Endodermal cell (in vitro differentiated cells): Measurements from ENCODE around the gene LRIG3. TPM values are rescaled to one million over a fixed set of nuclear protein-coding genes. Genes with fewer than 3 reads are reported as not detected.

ENCODE experiments used
- DNase-seq: peaks from one replicate; pipeline ENCODE4 v3.0.0-alpha.2; 2017
- H3K27ac ChIP-seq: 2 replicates; pipeline ENCODE4 v1.5.1; 2013; ENCODE audit warnings: mild to moderate bottlenecking, low read depth, low read length, moderate library complexity
- H3K27me3 ChIP-seq: 2 replicates; pipeline ENCODE4 v1.6.1; 2013; ENCODE audit warnings: mild to moderate bottlenecking, low read length, moderate library complexity; ENCODE audit not compliant: insufficient read depth, control insufficient read depth, poor library complexity, severe bottlenecking
- H3K36me3 ChIP-seq: 2 replicates; pipeline ENCODE4 v1.7.0; 2013; ENCODE audit warnings: mild to moderate bottlenecking, low read length, moderate library complexity; ENCODE audit not compliant: control insufficient read depth, insufficient read depth
- H3K4me1 ChIP-seq: one replicate; pipeline ENCODE4 v1.7.0; 2013; ENCODE audit warnings: low read length; ENCODE audit not compliant: control insufficient read depth, insufficient read depth
- H3K4me3 ChIP-seq: 2 replicates; pipeline ENCODE4 v1.5.1; 2013; ENCODE audit warnings: mild to moderate bottlenecking, low read length, moderate library complexity
- H3K9ac ChIP-seq: 2 replicates; pipeline ENCODE4 v1.6.1; 2013; ENCODE audit warnings: mild to moderate bottlenecking, low read length, moderate library complexity; ENCODE audit not compliant: poor library complexity, severe bottlenecking; ENCODE audit errors: extremely low read depth
- H3K9me3 ChIP-seq: 2 replicates; pipeline ENCODE4 v1.6.1; 2013; ENCODE audit warnings: mild to moderate bottlenecking, low read length, moderate library complexity; ENCODE audit not compliant: control insufficient read depth
- H3K27ac Mint-ChIP-seq: 2 replicates; pipeline ENCODE4 v1.8.0; 2020; ENCODE audit warnings: mixed read lengths
- H3K27me3 Mint-ChIP-seq: 2 replicates; pipeline ENCODE4 v1.8.0; 2021; ENCODE audit warnings: mild to moderate bottlenecking, mixed read lengths; ENCODE audit not compliant: insufficient read depth
- H3K36me3 Mint-ChIP-seq: 2 replicates; pipeline ENCODE4 v1.8.0; 2020; ENCODE audit warnings: low read depth, mixed read lengths
- H3K4me1 Mint-ChIP-seq: 2 replicates; pipeline ENCODE4 v1.8.0; 2020; ENCODE audit warnings: mixed read lengths
- H3K4me3 Mint-ChIP-seq: 2 replicates; pipeline ENCODE4 v1.8.0; 2020; ENCODE audit warnings: mild to moderate bottlenecking, moderate library complexity, mixed read lengths
- H3K9me3 Mint-ChIP-seq: 2 replicates; pipeline ENCODE4 v1.8.0; 2020; ENCODE audit warnings: mild to moderate bottlenecking, mixed read lengths
- CTCF ChIP-seq: fragments of 200-600 bp; sonication (generic); conservative IDR thresholded peaks from 2 replicates; pipeline ENCODE4 v1.5.0; 2021; ENCODE audit warnings: antibody characterized with exemption, mild to moderate bottlenecking
- WGBS, 2 experiments: methylation state at CpG; one replicate each; pipeline versions ENCODE4 v1.1.5 to v1.1.7; 2013; ENCODE audit warnings: missing lambda C conversion rate in 2 of 2, mixed read lengths in 1 of 2; ENCODE audit not compliant: insufficient coverage in 1 of 2, insufficient read length in 1 of 2; 5-methylcytosine and 5-hydroxymethylcytosine counted together
- total RNA-seq, 2 donors: library from RNA; stranded (reverse); fragmentation: NEBNext Ultra II Directional in 1 of 2; extraction: Animal tissue kit (Norgen Biotek cat#: 25700) in 1 of 2; gene quantifications; 2 replicates in 1 of 2; 3 replicates in 1 of 2; pipeline ENCODE4 v1.2.1, GENCODE V29; 2021

LRIG3 gene
- total RNA-seq, 2 donors from 2014 or later, result 196 to 367 TPM

GRCh38 chr12:58961906-58962305, 41.6 kb upstream of the LRIG3 start:
- no peak for DNase-seq
- H3K27ac Mint-ChIP-seq, result no peak overlapping the region
- no peak for TF ChIP-seq CTCF
- Histone ChIP-seq H3K9ac (no peak overlapping the region), H3K4me3 (no peak overlapping the region), H3K4me1 (no peaks in the 10 kb centered on the region), H3K27ac (no peak overlapping the region), H3K27me3 (no peaks in the 10 kb centered on the region), H3K36me3 (no peaks in the 10 kb centered on the region), H3K9me3 (no peaks in the 10 kb centered on the region)
- 97% methylated on average over 4 of the region's 4 CpGs; no CpG with 5 or more reads in 1 of the 2 experiments for WGBS, 2 experiments
- no peaks in the 10 kb centered on the region for H3K9me3 Mint-ChIP-seq
- no peaks in the 10 kb centered on the region for H3K36me3 Mint-ChIP-seq
- no peak overlapping the region for H3K4me3 Mint-ChIP-seq
- H3K27me3 Mint-ChIP-seq, result no peaks in the 10 kb centered on the region
- H3K4me1 Mint-ChIP-seq, result peaks cover 17% of the 10 kb centered on the region

- no peak overlapping the region for H3K9ac ChIP-seq
- no peak for TF ChIP-seq CTCF
- Mint-ChIP-seq H3K36me3 (no peaks in the 10 kb centered on the region), H3K27me3 (no peaks in the 10 kb centered on the region), H3K4me3 (no peak overlapping the region), H3K9me3 (no peaks in the 10 kb centered on the region), H3K27ac (no peak overlapping the region), H3K4me1 (peaks cover 23% of the 10 kb centered on the region)
- no peaks in the 10 kb centered on the region for H3K36me3 ChIP-seq
- H3K27ac ChIP-seq, result peak overlapping the region; percentile 6
- WGBS, 2 experiments, result 62 to 81% methylated on average over 3 of the region's 3 CpGs
- no peak overlapping the region for H3K4me3 ChIP-seq
- H3K27me3 ChIP-seq, result no peaks in the 10 kb centered on the region
- no peaks in the 10 kb centered on the region for H3K9me3 ChIP-seq
- no peaks in the 10 kb centered on the region for H3K4me1 ChIP-seq
- no peak for DNase-seq
Observed at GRCh38 chr12:58961166-58961565, 40.9 kb upstream of the LRIG3 start.

- Histone ChIP-seq H3K27me3 (no peaks in the 10 kb centered on the region), H3K27ac (no peak overlapping the region), H3K9ac (no peak overlapping the region), H3K4me1 (no peaks in the 10 kb centered on the region), H3K4me3 (no peak overlapping the region), H3K9me3 (no peaks in the 10 kb centered on the region), H3K36me3 (no peaks in the 10 kb centered on the region)
- H3K4me1 Mint-ChIP-seq, result peaks cover 29% of the 10 kb centered on the region
- H3K27ac Mint-ChIP-seq, result no peak overlapping the region
- no peaks in the 10 kb centered on the region for H3K36me3 Mint-ChIP-seq
- 100% methylated on average over 1 of the region's 1 CpG; no CpG with 5 or more reads in 1 of the 2 experiments for WGBS, 2 experiments
- DNase-seq, result no peak
- H3K9me3 Mint-ChIP-seq, result no peaks in the 10 kb centered on the region
- no peak overlapping the region for H3K4me3 Mint-ChIP-seq
- TF ChIP-seq CTCF, result no peak
- no peaks in the 10 kb centered on the region for H3K27me3 Mint-ChIP-seq
Observed at GRCh38 chr12:58959639-58960300, 39.5 kb upstream of the LRIG3 start.
